Peyer's patch (tissue), 4 donors: ENCODE data around the gene RAE1. TPM values are rescaled to one million over a fixed set of nuclear protein-coding genes. Genes with fewer than 3 reads are reported as not detected.

ENCODE experiments used
- DNase-seq, 3 donors: peaks; one replicate each; pipeline ENCODE4 v3.0.0-alpha.2; 2017 to 2019
- H3K27ac ChIP-seq, 4 donors: fragments of 200-600 bp; sonication (generic); one replicate each; pipeline ENCODE4 v1.5.1; 2016 to 2019
- H3K27me3 ChIP-seq, 2 donors: fragments of 200-600 bp; sonication (generic); one replicate each; pipeline ENCODE4 v1.5.1; 2019
- H3K36me3 ChIP-seq, 3 donors: fragments of 200-600 bp; sonication (generic); one replicate each; pipeline ENCODE4 v1.5.1; 2016 to 2019
- H3K4me1 ChIP-seq, 4 donors: fragments of 200-600 bp; sonication (generic); one replicate each; pipeline ENCODE4 v1.5.1; 2016 to 2019
- H3K4me3 ChIP-seq, 4 donors: fragments of 200-600 bp; sonication (generic); 1 replicate in 3 of 4; 2 replicates in 1 of 4; pipeline ENCODE4 v1.5.1; 2016 to 2019; ENCODE audit warnings: mild to moderate bottlenecking in 1 of 4
- H3K9me3 ChIP-seq, 4 donors: fragments of 200-600 bp; sonication (generic); one replicate each; pipeline ENCODE4 v1.5.1; 2016 to 2019; ENCODE audit warnings: mild to moderate bottlenecking in 1 of 4
- CTCF ChIP-seq, 6 experiments: fragments of 450-650 bp in 4 of 6; fragments of 200-600 bp in 2 of 6; sonication (generic) in 1 of 6; IDR thresholded peaks; one replicate each; pipeline ENCODE4 v1.5.1; 2017 to 2019; ENCODE audit warnings: antibody characterized with exemption in 6 of 6, mild to moderate bottlenecking in 3 of 6, moderate library complexity in 1 of 6
- POLR2A ChIP-seq, 2 donors: fragments of 450-650 bp; IDR thresholded peaks; one replicate each; pipeline ENCODE4 v1.5.1; 2017; ENCODE audit warnings: antibody characterized with exemption in 2 of 2, mild to moderate bottlenecking in 2 of 2, moderate library complexity in 2 of 2
- total RNA-seq, 4 donors: library from RNA; depleted of rRNA; stranded (reverse); fragments of >200 nt; gene quantifications; one replicate each; pipeline ENCODE4 v1.1.0, GENCODE V29; 2016

Gene RAE1
- total RNA-seq, 4 donors from 2014 or later, result 21.5 to 38.9 (median 33.3) TPM

- TF ChIP-seq CTCF (IDR thresholded peaks at IDR 0.05) (no peak), POLR2A (IDR thresholded peaks at IDR 0.05) (no peak)
- H3K27ac ChIP-seq, result no peak overlapping the region
- no peak for DNase-seq
- H3K36me3 ChIP-seq, result peaks cover 0 to 97% (median 2%) of the 10 kb centered on the region in 3 donors
- H3K4me3 ChIP-seq, result no peak overlapping the region
- H3K9me3 ChIP-seq, result no peaks in the 10 kb centered on the region
- no peaks in the 10 kb centered on the region for H3K4me1 ChIP-seq
- no peaks in the 10 kb centered on the region for H3K27me3 ChIP-seq
Measured at GRCh38 chr20:57369596-57369995, 18.5 kb downstream of the RAE1 start.

- no peaks in the 10 kb centered on the region for H3K27me3 ChIP-seq
- H3K36me3 ChIP-seq, result peaks cover 0 to 98% (median 2%) of the 10 kb centered on the region in 3 donors
- TF ChIP-seq POLR2A (IDR thresholded peaks at IDR 0.05) (no peak), CTCF (IDR thresholded peaks at IDR 0.05) (no peak)
- DNase-seq, result no peak
- H3K9me3 ChIP-seq, result no peaks in the 10 kb centered on the region
- no peaks in the 10 kb centered on the region for H3K4me1 ChIP-seq
- no peak overlapping the region for H3K27ac ChIP-seq
- no peak overlapping the region for H3K4me3 ChIP-seq
Measured at GRCh38 chr20:57370316-57370715, 19.3 kb downstream of the RAE1 start.

GRCh38 chr20:57371363-57371762 is 20.3 kb downstream of the RAE1 start:
- Histone ChIP-seq H3K36me3 (peaks cover 0 to 98% (median 2%) of the 10 kb centered on the region in 3 donors), H3K27me3 (no peaks in the 10 kb centered on the region), H3K4me1 (no peaks in the 10 kb centered on the region), H3K27ac (no peak overlapping the region), H3K4me3 (no peak overlapping the region), H3K9me3 (no peaks in the 10 kb centered on the region)
- no peak for DNase-seq
- TF ChIP-seq POLR2A (IDR thresholded peaks at IDR 0.05) (no peak), CTCF (IDR thresholded peaks at IDR 0.05) (no peak)

- TF ChIP-seq CTCF (IDR thresholded peaks at IDR 0.05), result no peak
- TF ChIP-seq POLR2A (IDR thresholded peaks at IDR 0.05), result no peak
- no peak for DNase-seq
- Histone ChIP-seq H3K4me3 (no peak overlapping the region), H3K4me1 (no peaks in the 10 kb centered on the region), H3K27ac (no peak overlapping the region), H3K9me3 (no peaks in the 10 kb centered on the region), H3K36me3 (peaks cover 0 to 96% (median 2%) of the 10 kb centered on the region in 3 donors), H3K27me3 (no peaks in the 10 kb centered on the region)
Measured at GRCh38 chr20:57372157-57372556, 21.1 kb downstream of the RAE1 start.

GRCh38 chr20:57372581-57373350 is 21.7 kb downstream of the RAE1 start:
- no peaks in the 10 kb centered on the region for H3K4me1 ChIP-seq
- TF ChIP-seq POLR2A (IDR thresholded peaks at IDR 0.05), result no peak
- no peak for TF ChIP-seq CTCF (IDR thresholded peaks at IDR 0.05)
- no peaks in the 10 kb centered on the region for H3K27me3 ChIP-seq
- no peak for DNase-seq
- peaks cover 0 to 95% (median 2%) of the 10 kb centered on the region in 3 donors for H3K36me3 ChIP-seq
- no peak overlapping the region for H3K4me3 ChIP-seq
- H3K9me3 ChIP-seq, result no peaks in the 10 kb centered on the region
- no peak overlapping the region for H3K27ac ChIP-seq
